ENCODE measurements around the gene SLC4A8.

Gene SLC4A8

DNA sequence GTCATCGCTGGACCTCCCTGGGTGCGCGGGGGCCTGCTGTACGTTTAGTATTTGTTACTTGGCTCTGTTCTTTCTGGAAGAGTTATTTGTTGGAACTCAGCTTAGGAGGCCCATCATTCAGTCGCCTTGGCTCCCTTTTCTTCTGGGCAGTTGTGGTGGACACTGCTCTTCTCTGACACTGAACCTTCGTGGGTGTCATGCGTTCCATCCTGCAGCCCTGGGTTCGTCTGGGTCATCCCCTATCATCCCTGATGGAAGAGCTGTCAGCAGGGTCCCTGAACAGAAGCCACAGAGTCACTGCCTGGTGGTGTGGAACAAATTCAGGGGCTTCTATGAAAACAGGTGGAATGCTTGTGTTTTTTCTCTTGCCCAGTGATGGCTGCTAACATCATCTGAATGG lies 113.5 kb downstream of the SLC4A8 start:
- TF ChIP-seq, protein P1, sequence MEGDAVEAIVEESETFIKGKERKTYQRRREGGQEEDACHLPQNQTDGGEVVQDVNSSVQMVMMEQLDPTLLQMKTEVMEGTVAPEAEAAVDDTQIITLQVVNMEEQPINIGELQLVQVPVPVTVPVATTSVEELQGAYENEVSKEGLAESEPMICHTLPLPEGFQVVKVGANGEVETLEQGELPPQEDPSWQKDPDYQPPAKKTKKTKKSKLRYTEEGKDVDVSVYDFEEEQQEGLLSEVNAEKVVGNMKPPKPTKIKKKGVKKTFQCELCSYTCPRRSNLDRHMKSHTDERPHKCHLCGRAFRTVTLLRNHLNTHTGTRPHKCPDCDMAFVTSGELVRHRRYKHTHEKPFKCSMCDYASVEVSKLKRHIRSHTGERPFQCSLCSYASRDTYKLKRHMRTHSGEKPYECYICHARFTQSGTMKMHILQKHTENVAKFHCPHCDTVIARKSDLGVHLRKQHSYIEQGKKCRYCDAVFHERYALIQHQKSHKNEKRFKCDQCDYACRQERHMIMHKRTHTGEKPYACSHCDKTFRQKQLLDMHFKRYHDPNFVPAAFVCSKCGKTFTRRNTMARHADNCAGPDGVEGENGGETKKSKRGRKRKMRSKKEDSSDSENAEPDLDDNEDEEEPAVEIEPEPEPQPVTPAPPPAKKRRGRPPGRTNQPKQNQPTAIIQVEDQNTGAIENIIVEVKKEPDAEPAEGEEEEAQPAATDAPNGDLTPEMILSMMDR (IDR thresholded peaks at IDR 0.05; ENCODE audit: low read depth, low read length, missing control alignments), result no peak
- no peak overlapping the region for H3K4me3 ChIP-seq (ENCODE audit: low read depth, low read length)
- DNase-seq (ENCODE audit: low read depth), result no peak
- in situ Hi-C loops (cut with HindIII; ENCODE audit: low sequenced_read_pairs), result no loop called here

DNA sequence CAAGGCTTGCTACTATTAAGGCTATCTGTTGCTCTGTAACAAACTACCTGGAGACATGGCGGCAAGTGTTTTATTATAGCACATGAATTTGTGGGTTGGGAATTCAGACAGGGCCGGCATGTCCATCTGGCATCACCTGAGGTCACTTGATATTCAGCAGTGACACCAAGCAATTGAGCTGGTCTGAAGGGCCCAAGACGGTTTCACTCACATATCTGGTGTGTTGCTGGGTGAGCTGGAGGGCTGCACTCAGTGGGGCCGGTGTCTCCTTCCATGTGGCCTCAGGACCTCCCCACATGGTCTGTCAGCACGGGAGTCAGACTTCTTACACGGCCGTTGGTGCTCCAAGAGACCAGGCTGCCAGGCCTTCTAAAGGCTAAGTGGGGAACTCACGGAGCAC lies 114.0 kb downstream of the SLC4A8 start:
- DNase-seq (ENCODE audit: low read depth), result no peak
- H3K4me3 ChIP-seq (ENCODE audit: low read depth, low read length), result no peak overlapping the region
- TF ChIP-seq, protein P1 (IDR thresholded peaks at IDR 0.05; ENCODE audit: low read depth, low read length, missing control alignments), result no peak
- in situ Hi-C loops (cut with HindIII; ENCODE audit: low sequenced_read_pairs), result no loop called here

DNA sequence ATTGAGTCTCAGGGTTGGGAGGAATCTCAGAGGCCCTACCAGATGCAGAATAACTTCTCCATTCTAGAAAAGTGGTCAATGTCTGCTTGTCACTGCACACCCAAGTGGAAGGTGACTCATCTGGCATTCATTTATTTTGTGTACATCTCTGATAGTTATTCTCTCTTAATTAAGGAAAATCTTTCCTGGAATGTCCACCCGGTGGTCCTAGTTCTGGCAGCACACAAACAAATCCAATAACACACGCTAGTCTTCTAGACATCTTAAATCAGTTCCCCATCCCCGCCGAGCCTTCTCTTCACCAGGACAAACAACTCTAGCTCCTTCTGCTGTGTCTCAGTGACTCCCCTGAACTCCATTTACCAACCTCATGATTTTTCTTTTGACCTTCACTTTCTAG lies 116.4 kb downstream of the SLC4A8 start:
- no peak overlapping the region for H3K4me3 ChIP-seq (ENCODE audit: low read depth, low read length)
- DNase-seq (ENCODE audit: low read depth), result no peak
- in situ Hi-C loops (cut with HindIII; ENCODE audit: low sequenced_read_pairs), result no loop called here
- TF ChIP-seq, protein P1 (IDR thresholded peaks at IDR 0.05; ENCODE audit: low read depth, low read length, missing control alignments), result no peak

DNA sequence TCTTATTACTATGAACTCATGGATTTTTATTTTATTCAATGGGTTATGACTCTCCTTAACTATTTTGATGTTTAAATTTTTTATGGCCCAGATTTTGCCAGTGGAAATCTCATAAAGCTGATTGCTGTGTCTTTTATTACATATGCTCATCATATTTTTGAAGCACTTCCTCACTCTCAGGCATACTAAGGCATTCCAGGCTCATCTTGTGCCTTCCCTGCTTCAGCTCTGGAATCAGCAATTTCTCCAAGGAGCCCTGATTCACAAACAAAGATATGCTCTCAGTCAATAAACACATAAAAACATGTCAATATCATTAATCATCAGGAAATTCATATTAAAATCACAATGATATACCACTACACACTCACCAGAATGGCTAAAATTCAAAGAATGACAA lies 121.5 kb downstream of the SLC4A8 start:
- DNase-seq (ENCODE audit: low read depth), result no peak
- in situ Hi-C loops (cut with HindIII; ENCODE audit: low sequenced_read_pairs), result no loop called here
- TF ChIP-seq, protein P1 (IDR thresholded peaks at IDR 0.05; ENCODE audit: low read depth, low read length, missing control alignments), result no peak
- no peak overlapping the region for H3K4me3 ChIP-seq (ENCODE audit: low read depth, low read length)

DNA sequence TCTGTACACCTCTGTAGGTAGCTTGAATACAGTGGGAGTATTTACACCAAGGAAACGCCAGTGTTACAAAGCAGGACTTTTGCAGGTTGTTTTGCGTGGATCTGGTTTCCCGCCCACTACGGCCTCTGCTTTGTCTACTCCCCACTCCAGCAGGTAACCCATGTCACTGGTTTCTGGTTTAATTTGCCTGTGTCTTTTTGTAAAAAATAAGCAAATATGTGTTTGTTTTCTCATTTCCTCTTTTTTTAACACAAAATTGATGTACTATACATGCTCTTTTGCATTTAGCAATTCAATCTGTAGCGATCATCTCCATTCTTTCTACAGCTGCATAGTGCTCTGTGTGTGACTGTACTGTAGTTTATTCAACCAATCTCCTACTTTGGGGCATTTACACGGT lies 123.0 kb downstream of the SLC4A8 start:
- in situ Hi-C loops (cut with HindIII; ENCODE audit: low sequenced_read_pairs), result no loop called here
- TF ChIP-seq, protein P1 (IDR thresholded peaks at IDR 0.05; ENCODE audit: low read depth, low read length, missing control alignments), result no peak
- no peak overlapping the region for H3K4me3 ChIP-seq (ENCODE audit: low read depth, low read length)
- DNase-seq (ENCODE audit: low read depth), result no peak

DNA sequence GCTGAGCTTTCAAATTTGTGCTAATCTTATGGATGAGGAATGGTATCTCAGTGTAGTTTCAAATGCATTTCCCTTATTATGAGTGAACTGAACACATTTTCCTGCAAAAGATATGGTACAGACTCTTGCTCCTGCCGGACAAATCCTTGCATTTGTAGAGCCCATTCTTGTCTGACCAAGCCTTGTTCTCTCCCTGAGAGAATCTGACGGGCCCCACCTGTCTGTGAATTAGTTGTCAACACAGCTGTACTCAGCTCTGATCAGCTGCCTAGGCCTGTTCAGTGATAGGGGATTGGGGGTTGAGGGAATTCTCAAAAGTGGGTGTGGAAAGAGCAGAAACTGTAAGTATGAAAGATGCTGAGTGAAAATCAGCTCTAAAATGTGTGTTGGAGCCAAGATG lies 123.6 kb downstream of the SLC4A8 start:
- in situ Hi-C loops (cut with HindIII; ENCODE audit: low sequenced_read_pairs), result no loop called here
- TF ChIP-seq, protein P1 (IDR thresholded peaks at IDR 0.05; ENCODE audit: low read depth, low read length, missing control alignments), result no peak
- H3K4me3 ChIP-seq (ENCODE audit: low read depth, low read length), result no peak overlapping the region
- DNase-seq (ENCODE audit: low read depth), result no peak

DNA sequence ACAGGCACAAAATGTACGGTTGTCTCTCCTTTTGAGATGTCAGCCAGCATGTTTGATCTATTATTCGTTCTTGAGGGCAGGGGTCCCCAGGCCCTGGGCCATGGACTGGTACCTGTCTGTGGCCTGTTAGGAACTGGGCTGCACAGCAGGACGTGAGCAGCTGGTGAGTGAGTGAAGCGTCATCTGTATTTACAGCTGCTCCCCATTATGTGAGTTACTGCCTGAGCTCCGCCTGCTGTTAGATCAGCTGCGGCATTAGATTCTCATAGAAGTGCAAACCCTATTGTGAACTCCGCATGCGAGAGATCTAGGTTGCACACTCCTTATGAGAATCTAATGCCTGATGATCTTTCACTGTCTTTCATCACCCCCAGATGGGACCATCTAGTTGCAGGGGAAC lies 125.0 kb downstream of the SLC4A8 start:
- H3K4me3 ChIP-seq (ENCODE audit: low read depth, low read length), result no peak overlapping the region
- in situ Hi-C loops (cut with HindIII; ENCODE audit: low sequenced_read_pairs), result no loop called here
- TF ChIP-seq, protein P1 (IDR thresholded peaks at IDR 0.05; ENCODE audit: low read depth, low read length, missing control alignments), result no peak
- DNase-seq (ENCODE audit: low read depth), result no peak
